ENCODE measurements around the gene FAM136A.

GRCh38 chr2:70340075-70340474 lies 38.2 kb upstream of the FAM136A start:
- no peak for TF ChIP-seq CTCF (IDR thresholded peaks at IDR 0.05; ENCODE audit: insufficient read depth, low read depth, low read length)
- no peak for TF ChIP-seq EZH2 (IDR thresholded peaks at IDR 0.05; ENCODE audit: insufficient read depth, low read length)

Measured in astrocyte (in vitro differentiated cells and primary cell).